ENCODE results near the gene ANAPC10. TPM values are rescaled to one million over a fixed set of nuclear protein-coding genes. Genes with fewer than 3 reads are reported as not detected.

The ANAPC10 gene
- total and polyA plus RNA-seq, 2 experiments from 2014 or later = 34.4 to 59.2 TPM

DNA sequence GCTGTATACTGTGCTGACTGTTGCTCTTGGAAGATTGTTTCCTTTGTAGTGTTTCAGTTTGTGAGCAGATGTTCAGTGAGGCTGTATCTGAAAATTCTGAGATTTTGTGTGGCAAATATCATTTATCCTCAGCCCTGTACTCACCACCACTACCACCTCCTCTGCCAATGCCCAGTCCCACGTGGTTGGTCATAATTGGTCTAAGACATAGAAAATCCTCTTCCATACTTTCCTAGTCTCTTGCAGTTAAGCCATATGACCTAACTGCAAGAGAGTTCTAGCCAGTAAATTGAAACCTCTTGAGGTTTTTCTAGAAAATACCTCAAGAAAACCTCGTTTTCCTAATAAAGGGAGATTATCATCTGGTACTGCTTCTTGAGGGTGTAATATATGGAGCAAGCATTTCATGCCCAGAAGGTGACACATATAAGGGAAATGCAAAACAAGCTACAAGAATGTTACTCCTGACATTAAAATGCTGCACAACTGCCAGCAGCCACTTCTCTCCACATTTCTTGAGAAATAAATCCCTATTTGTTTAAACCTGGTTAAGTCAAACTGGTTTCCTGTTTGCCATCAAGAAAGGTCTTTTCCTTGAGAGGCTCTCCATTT, 32.9 kb upstream of the ANAPC10 start (continued):
- TF ChIP-seq, protein P1, sequence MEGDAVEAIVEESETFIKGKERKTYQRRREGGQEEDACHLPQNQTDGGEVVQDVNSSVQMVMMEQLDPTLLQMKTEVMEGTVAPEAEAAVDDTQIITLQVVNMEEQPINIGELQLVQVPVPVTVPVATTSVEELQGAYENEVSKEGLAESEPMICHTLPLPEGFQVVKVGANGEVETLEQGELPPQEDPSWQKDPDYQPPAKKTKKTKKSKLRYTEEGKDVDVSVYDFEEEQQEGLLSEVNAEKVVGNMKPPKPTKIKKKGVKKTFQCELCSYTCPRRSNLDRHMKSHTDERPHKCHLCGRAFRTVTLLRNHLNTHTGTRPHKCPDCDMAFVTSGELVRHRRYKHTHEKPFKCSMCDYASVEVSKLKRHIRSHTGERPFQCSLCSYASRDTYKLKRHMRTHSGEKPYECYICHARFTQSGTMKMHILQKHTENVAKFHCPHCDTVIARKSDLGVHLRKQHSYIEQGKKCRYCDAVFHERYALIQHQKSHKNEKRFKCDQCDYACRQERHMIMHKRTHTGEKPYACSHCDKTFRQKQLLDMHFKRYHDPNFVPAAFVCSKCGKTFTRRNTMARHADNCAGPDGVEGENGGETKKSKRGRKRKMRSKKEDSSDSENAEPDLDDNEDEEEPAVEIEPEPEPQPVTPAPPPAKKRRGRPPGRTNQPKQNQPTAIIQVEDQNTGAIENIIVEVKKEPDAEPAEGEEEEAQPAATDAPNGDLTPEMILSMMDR (conservative IDR thresholded peaks at IDR 0.05; ENCODE audit: low read depth in 2 of 2) = no peak
- TF ChIP-seq, protein P2, sequence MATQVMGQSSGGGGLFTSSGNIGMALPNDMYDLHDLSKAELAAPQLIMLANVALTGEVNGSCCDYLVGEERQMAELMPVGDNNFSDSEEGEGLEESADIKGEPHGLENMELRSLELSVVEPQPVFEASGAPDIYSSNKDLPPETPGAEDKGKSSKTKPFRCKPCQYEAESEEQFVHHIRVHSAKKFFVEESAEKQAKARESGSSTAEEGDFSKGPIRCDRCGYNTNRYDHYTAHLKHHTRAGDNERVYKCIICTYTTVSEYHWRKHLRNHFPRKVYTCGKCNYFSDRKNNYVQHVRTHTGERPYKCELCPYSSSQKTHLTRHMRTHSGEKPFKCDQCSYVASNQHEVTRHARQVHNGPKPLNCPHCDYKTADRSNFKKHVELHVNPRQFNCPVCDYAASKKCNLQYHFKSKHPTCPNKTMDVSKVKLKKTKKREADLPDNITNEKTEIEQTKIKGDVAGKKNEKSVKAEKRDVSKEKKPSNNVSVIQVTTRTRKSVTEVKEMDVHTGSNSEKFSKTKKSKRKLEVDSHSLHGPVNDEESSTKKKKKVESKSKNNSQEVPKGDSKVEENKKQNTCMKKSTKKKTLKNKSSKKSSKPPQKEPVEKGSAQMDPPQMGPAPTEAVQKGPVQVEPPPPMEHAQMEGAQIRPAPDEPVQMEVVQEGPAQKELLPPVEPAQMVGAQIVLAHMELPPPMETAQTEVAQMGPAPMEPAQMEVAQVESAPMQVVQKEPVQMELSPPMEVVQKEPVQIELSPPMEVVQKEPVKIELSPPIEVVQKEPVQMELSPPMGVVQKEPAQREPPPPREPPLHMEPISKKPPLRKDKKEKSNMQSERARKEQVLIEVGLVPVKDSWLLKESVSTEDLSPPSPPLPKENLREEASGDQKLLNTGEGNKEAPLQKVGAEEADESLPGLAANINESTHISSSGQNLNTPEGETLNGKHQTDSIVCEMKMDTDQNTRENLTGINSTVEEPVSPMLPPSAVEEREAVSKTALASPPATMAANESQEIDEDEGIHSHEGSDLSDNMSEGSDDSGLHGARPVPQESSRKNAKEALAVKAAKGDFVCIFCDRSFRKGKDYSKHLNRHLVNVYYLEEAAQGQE (IDR thresholded peaks at IDR 0.05; ENCODE audit: unreplicated experiment) = no peak
- TF ChIP-seq EZH2 (IDR thresholded peaks at IDR 0.05; ENCODE audit: low read depth, unreplicated experiment) (no peak), ZNF114 (CRISPR knock-in tag; IDR thresholded peaks at IDR 0.05) (no peak), CREB1 (CRISPR knock-in tag; IDR thresholded peaks at IDR 0.05; ENCODE audit: low read depth) (no peak)

DNA sequence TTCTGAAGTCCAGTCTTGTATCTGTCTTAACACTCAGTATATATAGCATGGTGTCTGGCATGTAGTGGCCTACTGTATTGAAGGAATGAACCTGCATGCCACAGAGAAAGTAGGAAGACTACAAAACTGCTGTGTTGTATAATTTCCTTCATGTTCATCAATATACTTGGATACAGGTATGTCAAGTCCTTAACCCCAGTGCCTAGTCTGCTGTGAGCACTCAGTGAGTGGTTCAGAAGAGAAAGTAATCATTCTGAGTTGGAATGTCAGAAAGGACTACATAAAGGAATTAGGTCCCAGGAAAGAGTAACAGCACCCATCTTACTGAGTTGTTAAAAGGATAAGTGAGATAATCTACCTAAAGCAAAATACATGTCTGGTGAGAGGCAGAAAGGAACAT, 32.1 kb upstream of the ANAPC10 start:
- Histone ChIP-seq H3K27me3 (ENCODE audit: insufficient read depth) (no peaks in the 10 kb centered on the region), H3K79me2 (replicated peaks; ENCODE audit: insufficient read depth) (no peaks in the 10 kb centered on the region), H3K4me2 (no peak overlapping the region), H2AFZ (no peak overlapping the region), H4K20me1 (replicated peaks; ENCODE audit: insufficient read depth) (no peaks in the 10 kb centered on the region), H3K9me2 (ENCODE audit: insufficient read depth) (no peaks in the 10 kb centered on the region), H3K36me3 (ENCODE audit: insufficient read depth) (peaks cover 28% of the 10 kb centered on the region), H3K27ac (ENCODE audit: low read depth) (0 out of 2 replicates have a peak overlapping the region, but pooled peaks have one; percentile 46), H3K4me1 (ENCODE audit: insufficient read depth) (no peaks in the 10 kb centered on the region), H3K4me3 (no peak overlapping the region), H3F3A (replicated peaks; ENCODE audit: low read depth) (no peaks in the 10 kb centered on the region)
- H3K27ac Mint-ChIP-seq = no peak overlapping the region
- no peaks in the 10 kb centered on the region for H3K27me3 Mint-ChIP-seq (ENCODE audit: insufficient read depth, low read depth, poor library complexity)
- peaks cover 39% of the 10 kb centered on the region for H3K36me3 Mint-ChIP-seq (ENCODE audit: low read depth)
- H3K4me1 Mint-ChIP-seq = peaks cover 4% of the 10 kb centered on the region; the same call in 2 of the 3 replicates
- ATAC-seq (no peak), DNase-seq (ENCODE audit: low spot score) (no peak)
- TF ChIP-seq CREB1 (CRISPR knock-in tag; IDR thresholded peaks at IDR 0.05; ENCODE audit: low read depth) (no peak), EZH2phosphoT487 (IDR thresholded peaks at IDR 0.05; ENCODE audit: unreplicated experiment) (no peak), NANOG (IDR thresholded peaks at IDR 0.05; ENCODE audit: borderline replicate concordance) (no peak)
- H3K4me3 Mint-ChIP-seq = no peak overlapping the region
- H3K9me3 Mint-ChIP-seq = no peaks in the 10 kb centered on the region

DNA sequence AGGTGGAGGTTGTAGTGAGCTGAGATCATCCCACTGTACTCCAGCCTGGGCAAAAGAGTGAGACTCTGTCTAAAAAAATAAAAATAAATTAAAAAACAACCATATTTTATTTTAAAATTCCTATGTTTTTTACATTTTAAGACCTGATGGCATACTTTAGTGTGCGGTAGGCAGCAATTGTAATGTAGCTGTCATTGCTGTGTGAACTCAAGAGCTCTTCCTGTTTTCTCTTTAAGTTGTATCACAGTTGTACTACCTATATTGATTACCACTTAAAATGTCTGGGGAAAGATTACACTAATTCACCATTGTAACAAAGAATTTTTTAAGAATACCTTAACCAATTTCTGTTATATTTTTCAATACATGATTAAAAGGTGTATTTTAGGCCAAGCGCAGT, 27.4 kb upstream of the ANAPC10 start:
- Histone ChIP-seq H4K20me1 (replicated peaks; ENCODE audit: insufficient read depth) (no peaks in the 10 kb centered on the region), H3K79me2 (replicated peaks; ENCODE audit: insufficient read depth) (no peaks in the 10 kb centered on the region), H3K9me2 (ENCODE audit: insufficient read depth) (no peaks in the 10 kb centered on the region), H3F3A (replicated peaks; ENCODE audit: low read depth) (no peaks in the 10 kb centered on the region), H3K27me3 (ENCODE audit: insufficient read depth) (no peaks in the 10 kb centered on the region), H3K4me3 (no peak overlapping the region), H2AFZ (no peak overlapping the region), H3K27ac (ENCODE audit: low read depth) (no peak overlapping the region), H3K36me3 (ENCODE audit: insufficient read depth) (peaks cover 75% of the 10 kb centered on the region), H3K4me1 (ENCODE audit: insufficient read depth) (no peaks in the 10 kb centered on the region), H3K4me2 (no peak overlapping the region)
- H3K27me3 Mint-ChIP-seq (ENCODE audit: insufficient read depth, low read depth, poor library complexity) = no peaks in the 10 kb centered on the region
- ATAC-seq (no peak), DNase-seq (ENCODE audit: low spot score) (no peak)
- H3K9me3 Mint-ChIP-seq = no peaks in the 10 kb centered on the region
- no peaks in the 10 kb centered on the region for H3K4me1 Mint-ChIP-seq
- H3K4me3 Mint-ChIP-seq = no peak overlapping the region
- H3K36me3 Mint-ChIP-seq (ENCODE audit: low read depth) = peaks cover 71% of the 10 kb centered on the region
- H3K27ac Mint-ChIP-seq = no peak overlapping the region
- TF ChIP-seq EZH2 (IDR thresholded peaks at IDR 0.05; ENCODE audit: low read depth, unreplicated experiment) (no peak), JUNB (IDR thresholded peaks at IDR 0.05; ENCODE audit: unreplicated experiment) (no peak), STAT1 (IDR thresholded peaks at IDR 0.05; ENCODE audit: unreplicated experiment) (no peak), ZNF114 (CRISPR knock-in tag; IDR thresholded peaks at IDR 0.05) (no peak), ZNF331 (CRISPR knock-in tag; IDR thresholded peaks at IDR 0.05; ENCODE audit: low read depth) (no peak), EZH2phosphoT487 (IDR thresholded peaks at IDR 0.05; ENCODE audit: unreplicated experiment) (no peak), POLR2AphosphoS5 (IDR thresholded peaks at IDR 0.05; ENCODE audit: low read depth) (no peak)
- TF ChIP-seq, protein P1 (conservative IDR thresholded peaks at IDR 0.05; ENCODE audit: low read depth in 2 of 2) = no peak
- TF ChIP-seq, protein P3, sequence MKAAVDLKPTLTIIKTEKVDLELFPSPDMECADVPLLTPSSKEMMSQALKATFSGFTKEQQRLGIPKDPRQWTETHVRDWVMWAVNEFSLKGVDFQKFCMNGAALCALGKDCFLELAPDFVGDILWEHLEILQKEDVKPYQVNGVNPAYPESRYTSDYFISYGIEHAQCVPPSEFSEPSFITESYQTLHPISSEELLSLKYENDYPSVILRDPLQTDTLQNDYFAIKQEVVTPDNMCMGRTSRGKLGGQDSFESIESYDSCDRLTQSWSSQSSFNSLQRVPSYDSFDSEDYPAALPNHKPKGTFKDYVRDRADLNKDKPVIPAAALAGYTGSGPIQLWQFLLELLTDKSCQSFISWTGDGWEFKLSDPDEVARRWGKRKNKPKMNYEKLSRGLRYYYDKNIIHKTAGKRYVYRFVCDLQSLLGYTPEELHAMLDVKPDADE (IDR thresholded peaks at IDR 0.05) = no peak

Measured in GM23338 (cell line).